ENCODE measurements around the gene POMGNT2.

POMGNT2 gene

GRCh38 chr3:43132193-43132592, 26.3 kb upstream of the POMGNT2 start:
- TF ChIP-seq TAF1 (IDR thresholded peaks at IDR 0.05; ENCODE audit: borderline replicate concordance, low read depth, low read length) (no peak), POLR2A (IDR thresholded peaks at IDR 0.05; ENCODE audit: low read depth, low read length) (no peak), POLR2AphosphoS5 (IDR thresholded peaks at IDR 0.05; ENCODE audit: low read depth, low read length) (no peak)
- FAIRE-seq (no peak), DNase-seq (ENCODE audit: insufficient read length) (no peak)

- FAIRE-seq (no peak), DNase-seq (ENCODE audit: insufficient read length) (no peak)
- TF ChIP-seq TAF1 (IDR thresholded peaks at IDR 0.05; ENCODE audit: borderline replicate concordance, low read depth, low read length) (no peak), POLR2A (IDR thresholded peaks at IDR 0.05; ENCODE audit: low read depth, low read length) (no peak), POLR2AphosphoS5 (IDR thresholded peaks at IDR 0.05; ENCODE audit: low read depth, low read length) (no peak)
Observed at GRCh38 chr3:43128464-43128863, 22.6 kb upstream of the POMGNT2 start.

DNA sequence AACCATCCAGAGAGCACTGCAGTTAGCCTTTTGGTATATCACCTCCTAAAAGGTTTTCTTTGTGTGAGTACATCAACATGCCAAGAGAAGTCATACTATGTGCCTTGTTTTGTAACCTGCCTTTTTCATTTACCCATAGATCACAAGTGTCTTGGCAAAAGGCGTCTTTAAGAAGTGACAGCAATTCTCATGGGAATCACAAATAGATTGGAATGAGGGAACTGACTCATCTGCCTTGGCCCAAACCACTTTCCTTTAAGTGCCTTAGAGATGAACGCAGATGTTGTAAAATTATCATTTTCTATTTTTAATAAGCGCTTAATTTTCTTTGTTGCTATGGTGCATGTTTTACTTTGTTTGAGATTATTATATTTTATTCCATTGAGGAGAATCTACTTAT, 20.7 kb upstream of the POMGNT2 start:
- FAIRE-seq (no peak), DNase-seq (ENCODE audit: insufficient read length) (no peak)
- TF ChIP-seq TAF1 (IDR thresholded peaks at IDR 0.05; ENCODE audit: borderline replicate concordance, low read depth, low read length) (no peak), POLR2AphosphoS5 (IDR thresholded peaks at IDR 0.05; ENCODE audit: low read depth, low read length) (no peak), POLR2A (IDR thresholded peaks at IDR 0.05; ENCODE audit: low read depth, low read length) (no peak)

GRCh38 chr3:43123895-43124294, 18.0 kb upstream of the POMGNT2 start:
- FAIRE-seq (no peak), DNase-seq (ENCODE audit: insufficient read length) (no peak)
- no peak for TF ChIP-seq TAF1 (IDR thresholded peaks at IDR 0.05; ENCODE audit: borderline replicate concordance, low read depth, low read length)
- TF ChIP-seq POLR2AphosphoS5 (IDR thresholded peaks at IDR 0.05; ENCODE audit: low read depth, low read length), result no peak
- no peak for TF ChIP-seq POLR2A (IDR thresholded peaks at IDR 0.05; ENCODE audit: low read depth, low read length)

GRCh38 chr3:43120937-43121336, 15.1 kb upstream of the POMGNT2 start:
- FAIRE-seq, result no peak

GRCh38 chr3:43117257-43117656, 11.4 kb upstream of the POMGNT2 start:
- TF ChIP-seq POLR2A (IDR thresholded peaks at IDR 0.05; ENCODE audit: low read depth, low read length), result no peak
- no peak for TF ChIP-seq POLR2AphosphoS5 (IDR thresholded peaks at IDR 0.05; ENCODE audit: low read depth, low read length)
- TF ChIP-seq TAF1 (IDR thresholded peaks at IDR 0.05; ENCODE audit: borderline replicate concordance, low read depth, low read length), result no peak

More at GRCh38 chr3:43120937-43121336, 15.1 kb upstream of the POMGNT2 start:
- TF ChIP-seq POLR2A (IDR thresholded peaks at IDR 0.05; ENCODE audit: low read depth, low read length), result no peak
- TF ChIP-seq POLR2AphosphoS5 (IDR thresholded peaks at IDR 0.05; ENCODE audit: low read depth, low read length), result no peak
- no peak for TF ChIP-seq TAF1 (IDR thresholded peaks at IDR 0.05; ENCODE audit: borderline replicate concordance, low read depth, low read length)
- DNase-seq (ENCODE audit: insufficient read length), result no peak

GRCh38 chr3:43113671-43114070, 7.8 kb upstream of the POMGNT2 start:
- FAIRE-seq, result no peak
- DNase-seq (ENCODE audit: insufficient read length), result no peak
- TF ChIP-seq POLR2AphosphoS5 (IDR thresholded peaks at IDR 0.05; ENCODE audit: low read depth, low read length) (no peak), TAF1 (IDR thresholded peaks at IDR 0.05; ENCODE audit: borderline replicate concordance, low read depth, low read length) (no peak), POLR2A (IDR thresholded peaks at IDR 0.05; ENCODE audit: low read depth, low read length) (no peak)

More at GRCh38 chr3:43117257-43117656, 11.4 kb upstream of the POMGNT2 start:
- FAIRE-seq (no peak), DNase-seq (ENCODE audit: insufficient read length) (no peak)

DNA sequence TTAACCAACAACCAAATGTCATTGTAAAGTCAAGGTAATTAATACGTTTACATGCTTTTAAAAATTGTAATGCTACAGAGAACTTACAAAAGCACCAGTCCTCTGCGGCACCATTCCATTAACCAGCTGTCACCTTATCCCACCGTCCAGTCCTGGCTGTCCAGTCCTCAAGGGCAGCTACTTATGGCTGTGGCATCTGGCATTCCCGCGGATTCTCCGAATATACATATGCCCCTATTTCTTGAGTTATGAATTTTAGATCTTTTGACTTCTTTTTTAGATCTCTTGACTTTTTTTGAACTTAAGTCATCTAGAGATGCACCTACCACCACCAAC, 382 bp upstream of the POMGNT2 start:
- no peak for DNase-seq (ENCODE audit: insufficient read length)
- TF ChIP-seq POLR2AphosphoS5 (IDR thresholded peaks at IDR 0.05; ENCODE audit: low read depth, low read length) (no peak), POLR2A (IDR thresholded peaks at IDR 0.05; ENCODE audit: low read depth, low read length) (no peak), TAF1 (IDR thresholded peaks at IDR 0.05; ENCODE audit: borderline replicate concordance, low read depth, low read length) (no peak)
- no peak for FAIRE-seq

DNA sequence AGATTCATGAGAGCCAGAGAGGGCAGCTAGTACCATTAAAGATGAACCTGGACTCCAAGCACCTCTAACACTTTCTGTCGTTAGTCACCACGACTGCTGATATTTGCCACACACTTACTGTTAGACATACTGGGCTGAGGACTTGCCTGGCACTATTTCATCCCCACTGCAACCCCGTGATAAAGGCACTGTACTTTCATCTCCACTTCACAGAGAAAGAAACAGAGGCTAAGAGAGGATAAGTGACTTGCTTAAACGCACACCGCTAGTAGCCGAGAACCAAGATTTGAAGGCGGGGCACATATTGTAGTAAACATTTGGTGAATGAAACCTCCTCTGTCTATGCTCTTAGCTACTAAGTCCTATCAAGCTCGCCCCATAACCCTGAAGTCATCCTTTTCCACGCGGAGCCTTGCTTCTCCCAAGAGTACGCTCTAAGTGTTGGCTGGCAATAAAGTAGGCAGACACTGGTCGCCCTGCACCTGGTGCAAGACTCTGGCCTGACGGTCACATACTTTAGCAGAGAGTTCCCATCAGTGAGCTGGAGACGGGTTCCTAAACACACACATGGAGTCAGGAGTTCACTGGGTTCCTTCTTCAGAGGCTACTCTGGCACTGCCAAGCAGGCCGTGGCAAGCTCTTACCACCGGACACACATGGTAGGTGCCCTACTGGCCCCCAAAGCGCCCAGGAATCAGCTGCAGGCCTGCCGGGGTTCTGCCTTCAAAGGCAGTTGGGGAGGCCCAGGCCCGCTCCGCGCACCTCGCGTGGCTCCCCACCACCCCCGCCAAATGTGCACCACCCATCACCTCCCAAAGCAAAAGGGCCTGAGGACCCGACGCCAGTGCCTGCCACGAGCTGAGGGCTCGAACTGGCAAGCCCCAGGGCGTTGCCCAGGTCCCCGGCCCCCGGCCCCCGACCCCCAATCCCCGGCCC, 951 bp downstream of the POMGNT2 start:
- no peak for TF ChIP-seq POLR2AphosphoS5 (IDR thresholded peaks at IDR 0.05; ENCODE audit: low read depth, low read length)
- DNase-seq (ENCODE audit: insufficient read length) (no peak), FAIRE-seq (no peak)

DNA sequence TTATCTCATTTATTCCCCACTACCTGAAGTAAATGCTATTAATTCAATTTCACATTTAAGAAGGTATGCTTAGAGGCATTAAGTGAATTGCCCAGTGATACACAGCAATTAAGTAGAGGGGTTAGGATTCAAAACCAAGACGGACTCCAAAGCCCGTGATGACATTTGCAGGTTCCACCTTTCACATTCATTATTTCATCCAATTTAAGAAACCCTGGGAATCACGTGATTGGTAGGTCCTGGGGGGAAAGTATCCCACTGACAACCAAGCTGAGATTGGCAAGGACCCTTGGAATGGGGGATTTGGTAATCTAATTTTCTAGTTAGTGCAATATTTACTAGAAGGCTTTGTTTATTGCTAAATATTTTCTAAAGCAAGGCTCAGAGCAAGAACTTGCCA, 1.8 kb downstream of the POMGNT2 start:
- TF ChIP-seq TAF1 (IDR thresholded peaks at IDR 0.05; ENCODE audit: borderline replicate concordance, low read depth, low read length) (no peak), POLR2A (IDR thresholded peaks at IDR 0.05; ENCODE audit: low read depth, low read length) (no peak), POLR2AphosphoS5 (IDR thresholded peaks at IDR 0.05; ENCODE audit: low read depth, low read length) (no peak)
- no peak for DNase-seq (ENCODE audit: insufficient read length)
- FAIRE-seq, result no peak

DNA sequence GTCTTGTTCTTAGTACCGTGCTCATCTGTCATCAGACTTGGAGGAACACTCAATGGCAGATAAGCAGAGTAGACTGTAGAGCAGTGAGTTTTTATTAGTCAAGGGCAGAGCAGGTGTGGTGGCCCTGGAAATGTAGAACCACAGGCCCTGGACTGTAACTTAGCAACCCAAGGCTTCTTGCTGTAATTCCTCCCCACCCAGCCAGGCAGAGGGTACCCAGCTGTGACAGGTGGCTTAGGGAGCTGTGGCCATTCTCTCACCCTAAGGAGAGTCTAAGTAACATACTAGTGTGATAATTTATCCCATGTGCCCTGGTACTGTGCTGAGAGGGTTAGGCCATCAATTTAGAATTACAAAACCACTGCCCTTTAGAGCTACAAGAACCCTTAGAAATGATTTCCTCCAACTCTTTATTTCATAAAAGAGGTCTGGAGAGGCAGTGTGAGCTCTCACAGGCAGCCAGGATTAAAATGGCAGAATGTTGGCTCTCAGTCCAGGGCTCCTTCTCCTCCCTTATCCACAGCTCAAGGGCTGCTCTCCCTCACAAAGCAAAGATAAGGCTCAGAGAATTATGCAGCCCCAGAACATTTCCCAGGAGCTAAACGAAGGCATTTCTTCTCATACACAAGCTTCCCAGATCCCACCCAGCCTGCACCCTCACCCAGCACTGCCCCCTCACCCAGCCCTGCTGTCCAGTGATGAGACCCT, 3.0 kb downstream of the POMGNT2 start:
- DNase-seq (ENCODE audit: insufficient read length) (no peak), FAIRE-seq (no peak)
- TF ChIP-seq POLR2A (IDR thresholded peaks at IDR 0.05; ENCODE audit: low read depth, low read length) (no peak), POLR2AphosphoS5 (IDR thresholded peaks at IDR 0.05; ENCODE audit: low read depth, low read length) (no peak), TAF1 (IDR thresholded peaks at IDR 0.05; ENCODE audit: borderline replicate concordance, low read depth, low read length) (no peak)

DNA sequence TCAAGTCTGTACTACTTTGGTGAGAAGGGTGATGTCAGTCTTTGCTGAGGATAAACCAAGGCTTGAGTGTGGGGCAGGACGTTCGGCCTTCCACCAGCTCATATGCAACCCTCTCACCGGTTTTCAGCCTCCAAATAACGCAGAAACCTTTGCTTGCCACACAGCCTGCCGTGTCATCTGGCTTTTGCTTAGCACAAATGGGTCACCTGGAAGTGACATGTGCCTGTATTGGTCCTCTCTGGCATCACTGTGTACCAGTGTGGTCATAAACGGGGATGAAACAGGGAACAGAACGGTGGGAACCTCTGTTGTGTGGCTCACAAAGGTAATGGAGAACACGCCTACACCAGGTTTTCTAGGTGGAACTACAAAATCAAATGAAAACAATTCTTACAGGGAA, 7.1 kb downstream of the POMGNT2 start:
- no peak for DNase-seq (ENCODE audit: insufficient read length)
- FAIRE-seq, result no peak
- no peak for TF ChIP-seq POLR2AphosphoS5 (IDR thresholded peaks at IDR 0.05; ENCODE audit: low read depth, low read length)
